NCI-H187 treated with DMSO at 0.1 percent for 48 hours (cell line): ENCODE data around the gene MGAT5.
"Not testable (repeated sequence)": the region's sequence is repeated elsewhere in the genome, so short reads cannot be mapped to it uniquely, and the experiment has no call there.

Experiments
- DNase-seq: peaks from one replicate; lab custom pipeline; 2025; lab: John Stamatoyannopoulos, UW

The MGAT5 gene

GRCh38 chr2:134279417-134279816 is 25.5 kb downstream of the MGAT5 start:
- DNase-seq, result no peak

DNA sequence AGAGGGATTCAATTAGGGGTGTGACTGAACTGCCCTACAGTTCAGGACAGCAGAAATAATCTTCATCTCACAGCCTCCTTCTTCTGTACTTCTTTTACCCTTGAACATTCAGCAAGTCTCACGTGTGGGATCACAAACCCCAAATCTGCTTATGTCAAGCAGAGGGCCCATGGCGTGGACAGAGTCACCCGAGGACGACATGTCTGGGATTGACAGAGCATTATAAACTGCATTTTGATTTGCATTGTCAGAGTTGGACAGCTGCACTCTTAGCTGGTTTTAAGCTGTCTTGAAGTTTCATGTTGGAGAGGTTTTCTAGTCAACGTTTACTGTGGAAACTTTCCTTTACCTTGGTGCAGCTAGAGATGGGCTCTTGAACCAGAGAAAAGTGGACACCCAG is 26.4 kb downstream of the MGAT5 start:
- DNase-seq, result no peak

GRCh38 chr2:134280726-134281125 is 26.9 kb downstream of the MGAT5 start:
- no peak for DNase-seq

DNA sequence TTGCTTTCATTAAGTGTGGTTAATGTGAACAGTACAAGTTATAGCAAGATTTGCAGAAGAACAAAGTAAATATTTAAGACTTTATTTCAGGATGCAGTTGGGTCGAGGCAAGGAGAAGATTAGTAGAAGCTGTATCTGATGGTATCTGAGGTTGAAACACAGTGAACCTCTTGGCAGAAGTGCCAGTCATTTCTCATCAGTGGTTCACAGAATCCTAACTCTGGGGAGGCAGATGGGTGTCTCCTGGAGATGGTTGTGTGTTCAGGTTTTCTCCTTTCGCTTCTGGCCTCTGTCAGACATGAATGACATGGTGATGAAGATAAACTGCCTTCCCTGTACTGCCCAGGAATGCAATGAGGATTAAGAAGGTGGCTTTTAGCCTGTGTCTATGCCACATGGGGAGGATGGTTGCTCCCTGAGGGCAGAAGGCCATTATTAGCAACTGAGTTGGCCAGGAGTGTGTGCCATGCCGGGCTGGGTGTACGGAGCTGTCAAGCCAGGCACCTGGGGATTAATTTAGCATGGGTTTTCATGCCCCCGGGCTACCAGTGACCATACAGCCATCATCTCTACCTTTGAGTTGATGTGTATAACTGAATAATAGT is 28.0 kb downstream of the MGAT5 start:
- DNase-seq, result no peak

- no peak for DNase-seq
Measured at GRCh38 chr2:134282629-134283400, 28.9 kb downstream of the MGAT5 start.

DNA sequence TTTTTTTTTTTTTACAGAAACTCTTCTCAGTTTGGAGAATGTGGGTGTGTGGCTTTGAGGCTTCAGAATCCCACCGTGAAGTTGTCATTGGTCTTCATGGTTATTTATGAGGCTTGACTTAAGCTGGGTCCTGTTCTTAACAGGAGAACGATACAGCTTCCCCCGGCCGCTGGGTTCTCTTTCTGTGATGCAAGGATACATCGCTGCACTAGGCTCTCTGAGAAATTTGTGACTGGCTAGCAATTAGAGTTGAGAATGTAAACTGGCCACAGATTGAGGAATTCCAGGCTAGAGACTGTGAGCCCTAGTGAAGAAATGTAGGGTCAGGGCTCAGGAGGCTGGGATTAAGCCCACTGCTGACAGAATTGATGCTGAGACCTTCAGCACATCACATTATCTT is 29.8 kb downstream of the MGAT5 start:
- no peak for DNase-seq

DNA sequence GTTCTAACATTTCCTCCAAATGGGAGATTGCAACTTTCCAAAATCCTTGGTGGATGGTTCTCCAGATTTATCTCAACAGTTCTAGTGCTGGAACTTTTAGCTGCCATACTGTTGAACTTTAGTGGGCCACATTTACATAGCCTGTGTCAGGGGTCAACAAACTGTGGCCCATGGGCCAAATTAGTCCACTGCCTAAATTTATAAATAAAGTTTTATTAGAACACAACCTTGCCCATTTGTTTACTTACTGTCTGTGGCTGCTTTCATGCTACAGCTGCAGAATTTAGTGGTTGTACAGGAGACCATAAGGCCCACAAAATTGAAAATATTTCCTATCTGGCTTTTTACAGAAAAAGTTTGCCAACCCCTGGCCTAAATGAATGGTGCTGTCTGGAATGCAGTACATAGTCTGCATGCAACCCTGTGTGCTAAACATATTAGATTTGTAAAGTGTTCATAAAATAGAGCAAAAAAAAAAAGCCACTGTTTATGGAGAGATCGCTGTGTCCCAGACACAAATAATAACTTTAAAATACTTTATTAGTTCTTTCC is 30.3 kb downstream of the MGAT5 start:
- no peak for DNase-seq

- no peak for DNase-seq
Measured at GRCh38 chr2:134287323-134287722, 33.5 kb downstream of the MGAT5 start.

DNA sequence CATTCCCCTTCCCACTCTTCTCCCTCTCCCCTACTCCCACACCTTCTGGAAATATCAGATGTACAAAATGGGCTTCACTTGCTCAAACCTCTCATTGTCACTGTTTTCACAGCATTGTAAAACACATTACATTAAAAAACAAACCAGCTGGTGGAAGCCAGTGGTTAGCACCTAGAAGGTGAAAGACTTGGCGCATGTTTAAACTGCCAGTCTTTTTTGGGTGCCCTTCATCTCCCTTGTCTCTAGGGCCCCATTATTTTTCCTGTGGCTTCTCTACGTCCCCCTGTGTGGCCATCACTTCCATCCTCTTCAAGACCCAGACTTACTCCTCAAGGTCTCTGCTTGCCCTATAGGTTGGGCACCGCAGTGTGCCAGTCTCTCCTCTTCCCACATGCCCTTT is 34.9 kb downstream of the MGAT5 start:
- DNase-seq, result no peak

GRCh38 chr2:134289225-134289624 is 35.4 kb downstream of the MGAT5 start:
- no peak for DNase-seq

DNA sequence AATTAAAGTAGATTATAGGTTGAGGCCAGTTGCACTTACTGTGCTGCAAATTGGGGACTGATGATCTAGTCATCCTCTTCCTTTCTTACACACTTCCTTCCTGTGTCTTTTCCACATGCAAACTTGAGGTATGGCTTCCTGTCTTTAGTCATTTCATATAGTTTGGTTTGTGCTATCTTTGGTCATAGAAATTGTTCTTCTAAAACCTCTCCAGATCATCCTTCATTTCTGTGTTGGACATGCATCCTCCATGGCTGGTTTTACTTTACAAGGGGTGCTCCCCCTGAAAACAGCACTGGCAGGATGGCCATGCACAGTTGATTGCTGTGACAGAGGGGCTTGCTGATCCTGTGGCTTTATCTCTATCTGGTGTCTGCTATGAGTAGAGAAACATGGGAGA is 36.5 kb downstream of the MGAT5 start:
- DNase-seq, result no peak

- DNase-seq, result no peak
Measured at GRCh38 chr2:134292514-134292913, 38.6 kb downstream of the MGAT5 start.

- DNase-seq, result no peak
Measured at GRCh38 chr2:134293719-134294537, 40.1 kb downstream of the MGAT5 start.

GRCh38 chr2:134294598-134294997 is 40.7 kb downstream of the MGAT5 start:
- DNase-seq, result not testable (repeated sequence)

GRCh38 chr2:134295441-134295840 is 41.6 kb downstream of the MGAT5 start:
- no peak for DNase-seq

GRCh38 chr2:134296301-134296700 is 42.4 kb downstream of the MGAT5 start:
- no peak for DNase-seq

GRCh38 chr2:134299334-134299733 is 45.5 kb downstream of the MGAT5 start:
- no peak for DNase-seq

DNA sequence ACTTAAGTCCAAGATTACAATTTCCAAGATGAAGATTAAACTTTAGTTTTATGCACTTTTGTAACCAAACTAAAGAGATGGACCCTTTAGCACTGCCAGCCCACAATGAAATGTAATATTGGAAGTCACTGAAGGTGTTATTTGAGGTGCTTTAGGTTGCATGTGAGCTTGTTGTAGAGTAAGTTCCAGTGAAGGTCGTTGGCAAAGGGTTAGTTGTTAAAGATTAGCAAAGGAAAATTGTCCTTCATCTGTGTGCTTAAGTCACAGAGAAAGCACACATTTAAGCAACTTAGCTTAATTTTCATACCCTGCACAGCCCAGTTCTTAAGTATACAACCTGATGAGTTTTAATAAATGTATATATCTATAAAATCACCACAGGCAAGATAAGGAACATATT is 46.7 kb downstream of the MGAT5 start:
- DNase-seq, result no peak

- DNase-seq, result no peak
Measured at GRCh38 chr2:134301099-134301927, 47.4 kb downstream of the MGAT5 start.

GRCh38 chr2:134301928-134302260 is 48.0 kb downstream of the MGAT5 start:
- no peak for DNase-seq

GRCh38 chr2:134304394-134305108 is 50.7 kb downstream of the MGAT5 start:
- no peak for DNase-seq
